ENCODE results near the gene ELFN2.
"Not testable (repeated sequence)": the region's sequence is repeated elsewhere in the genome, so short reads cannot be mapped to it uniquely, and the experiment has no call there.

ELFN2 gene

GRCh38 chr22:37410174-37411055 lies 16.9 kb downstream of the ELFN2 start:
- DNase-seq (ENCODE audit: low read depth, low spot score): no peak

- DNase-seq (ENCODE audit: low read depth, low spot score): no peak
Measured at GRCh38 chr22:37409459-37410050, 17.7 kb downstream of the ELFN2 start.

- DNase-seq (ENCODE audit: low read depth, low spot score): no peak
Measured at GRCh38 chr22:37409031-37409430, 18.2 kb downstream of the ELFN2 start.

- no peak for DNase-seq (ENCODE audit: low read depth, low spot score)
Measured at GRCh38 chr22:37407856-37408255, 19.4 kb downstream of the ELFN2 start.

- no peak for DNase-seq (ENCODE audit: low read depth, low spot score)
Measured at GRCh38 chr22:37406441-37407235, 20.6 kb downstream of the ELFN2 start.

GRCh38 chr22:37404091-37404490 lies 23.2 kb downstream of the ELFN2 start:
- no peak for DNase-seq (ENCODE audit: low read depth, low spot score)

- DNase-seq (ENCODE audit: low read depth, low spot score): no peak
Measured at GRCh38 chr22:37403267-37403960, 23.9 kb downstream of the ELFN2 start.

- no peak for DNase-seq (ENCODE audit: low read depth, low spot score)
Measured at GRCh38 chr22:37402184-37402506, 25.1 kb downstream of the ELFN2 start.

- DNase-seq (ENCODE audit: low read depth, low spot score): no peak
Measured at GRCh38 chr22:37401401-37402183, 25.7 kb downstream of the ELFN2 start.

- DNase-seq (ENCODE audit: low read depth, low spot score): no peak
Measured at GRCh38 chr22:37400719-37401118, 26.6 kb downstream of the ELFN2 start.

GRCh38 chr22:37399457-37399856 lies 27.8 kb downstream of the ELFN2 start:
- DNase-seq (ENCODE audit: low read depth, low spot score): not testable (repeated sequence)

- no peak for DNase-seq (ENCODE audit: low read depth, low spot score)
Measured at GRCh38 chr22:37397226-37397625, 30.1 kb downstream of the ELFN2 start.

GRCh38 chr22:37396488-37397084 lies 30.7 kb downstream of the ELFN2 start:
- DNase-seq (ENCODE audit: low read depth, low spot score): no peak

- no peak for DNase-seq (ENCODE audit: low read depth, low spot score)
Measured at GRCh38 chr22:37394341-37394740, 32.9 kb downstream of the ELFN2 start.

GRCh38 chr22:37393746-37394145 lies 33.5 kb downstream of the ELFN2 start:
- no peak for DNase-seq (ENCODE audit: low read depth, low spot score)

GRCh38 chr22:37392721-37393328 lies 34.5 kb downstream of the ELFN2 start:
- DNase-seq (ENCODE audit: low read depth, low spot score): no peak

GRCh38 chr22:37391702-37392101 lies 35.6 kb downstream of the ELFN2 start:
- no peak for DNase-seq (ENCODE audit: low read depth, low spot score)

GRCh38 chr22:37390075-37390474 lies 37.2 kb downstream of the ELFN2 start:
- DNase-seq (ENCODE audit: low read depth, low spot score): no peak

GRCh38 chr22:37388538-37388937 lies 38.7 kb downstream of the ELFN2 start:
- no peak for DNase-seq (ENCODE audit: low read depth, low spot score)

- DNase-seq (ENCODE audit: low read depth, low spot score): no peak
Measured at GRCh38 chr22:37387793-37388192, 39.5 kb downstream of the ELFN2 start.
